GM19238 (cell line): ENCODE results near the gene KCTD13.
"Not testable (repeated sequence)": the region's sequence is repeated elsewhere in the genome, so short reads cannot be mapped to it uniquely, and the experiment has no call there.

ENCODE experiments used
- DNase-seq: peaks from one replicate; pipeline ENCODE4 v3.0.0; 2011; ENCODE audit warnings: low spot score; ENCODE audit not compliant: insufficient read length

KCTD13 gene

DNA sequence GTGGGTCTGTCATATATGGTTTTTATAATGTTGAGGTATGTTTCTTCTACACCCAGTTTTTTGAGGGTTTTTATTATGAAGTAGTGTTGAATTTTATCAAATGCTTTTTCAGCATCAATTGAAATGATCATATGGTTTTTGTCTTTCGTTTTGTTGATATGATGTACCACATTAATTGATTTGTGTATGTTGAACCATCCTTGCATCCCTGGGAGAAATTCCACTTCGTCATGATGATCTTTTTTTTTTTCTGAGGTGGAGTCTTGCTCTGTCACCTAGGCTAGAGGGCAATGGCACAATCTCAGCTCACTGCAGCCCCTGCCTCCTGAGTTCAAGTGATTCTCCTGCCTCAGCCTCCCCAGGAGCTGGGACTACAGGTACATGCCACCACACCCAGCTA is 21.9 kb upstream of the KCTD13 start:
- DNase-seq: no peak

DNA sequence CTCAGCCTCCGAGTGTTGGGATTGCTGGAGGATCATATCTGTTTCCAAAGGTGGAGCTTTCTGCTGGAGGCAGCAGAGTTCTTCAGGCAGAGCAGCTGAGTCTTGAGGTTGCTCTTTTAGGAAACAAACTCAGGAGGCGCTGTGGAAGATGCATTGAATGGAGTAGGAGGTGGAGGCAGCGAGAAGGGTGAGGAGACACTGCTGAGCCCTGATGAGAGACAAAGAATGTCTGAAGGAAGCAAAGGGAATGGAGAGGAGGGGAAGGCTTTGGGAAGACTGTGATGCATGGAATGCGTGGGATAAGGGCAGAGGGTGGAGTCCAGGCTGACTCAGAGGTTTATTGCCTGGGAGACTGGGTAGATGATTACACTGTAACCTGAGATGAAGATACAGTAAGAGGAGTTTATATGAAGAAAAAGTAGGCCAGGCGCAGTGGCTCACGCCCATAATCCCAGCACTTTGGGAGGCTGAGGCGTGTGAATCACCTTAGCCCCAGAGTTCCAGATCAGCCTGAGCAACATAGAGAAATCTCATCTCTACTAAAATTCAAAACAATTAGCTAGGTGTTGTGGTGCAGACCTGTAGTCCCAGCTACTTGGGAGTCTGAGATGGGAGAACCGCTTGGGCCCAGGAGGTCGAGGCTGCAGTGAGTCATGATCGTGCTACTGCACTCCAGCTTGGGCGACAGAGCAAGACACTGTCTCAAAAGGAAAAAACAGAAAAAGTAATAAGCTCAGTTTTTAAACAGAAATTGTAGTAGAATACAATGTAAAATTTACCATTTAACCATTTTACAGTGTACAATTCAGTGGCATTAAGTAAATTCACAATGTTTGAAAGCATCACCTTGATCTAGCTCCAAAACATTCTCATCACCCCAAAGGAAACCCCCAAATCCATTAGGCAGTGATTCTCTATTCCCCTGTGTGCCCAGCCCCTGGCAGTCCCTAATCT is 18.1 kb upstream of the KCTD13 start:
- no peak for DNase-seq

DNA sequence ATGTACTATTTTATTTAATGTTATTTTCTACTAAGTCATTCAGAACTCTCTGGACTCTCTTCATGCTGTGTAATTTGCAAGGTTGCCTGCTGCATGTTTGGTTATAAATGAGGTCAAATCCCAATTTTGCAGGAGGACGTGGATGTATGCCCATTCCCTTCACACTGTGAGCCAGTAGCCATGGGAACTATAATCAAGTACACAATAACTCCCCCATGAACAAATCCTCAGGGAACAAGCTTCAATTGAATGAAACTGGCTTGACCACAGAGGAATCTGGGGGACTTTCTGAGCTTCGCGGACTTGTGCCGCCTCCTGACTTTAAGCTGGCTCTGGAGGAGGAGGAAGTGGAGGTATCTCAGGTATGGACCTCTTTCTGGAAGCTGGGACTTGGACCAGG is 14.6 kb upstream of the KCTD13 start:
- DNase-seq: no peak

DNA sequence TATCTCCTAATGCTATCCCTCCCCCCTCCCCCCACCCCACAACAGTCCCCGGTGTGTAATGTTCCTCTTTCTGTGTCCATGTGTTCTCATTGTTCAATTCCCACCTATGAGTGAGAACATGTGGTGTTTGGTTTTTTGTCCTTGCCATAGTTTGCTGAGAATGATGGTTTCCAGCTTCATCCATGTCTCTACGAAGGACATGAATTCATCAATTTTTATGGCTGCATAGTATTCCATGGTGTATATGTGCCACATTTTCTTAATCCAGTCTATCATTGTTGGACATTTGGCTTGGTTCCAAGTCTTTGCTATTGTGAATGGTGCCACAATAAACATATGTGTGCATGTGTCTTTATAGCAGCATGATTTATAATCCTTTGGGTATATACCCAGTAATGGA is 5.7 kb upstream of the KCTD13 start:
- DNase-seq: not testable (repeated sequence)

DNA sequence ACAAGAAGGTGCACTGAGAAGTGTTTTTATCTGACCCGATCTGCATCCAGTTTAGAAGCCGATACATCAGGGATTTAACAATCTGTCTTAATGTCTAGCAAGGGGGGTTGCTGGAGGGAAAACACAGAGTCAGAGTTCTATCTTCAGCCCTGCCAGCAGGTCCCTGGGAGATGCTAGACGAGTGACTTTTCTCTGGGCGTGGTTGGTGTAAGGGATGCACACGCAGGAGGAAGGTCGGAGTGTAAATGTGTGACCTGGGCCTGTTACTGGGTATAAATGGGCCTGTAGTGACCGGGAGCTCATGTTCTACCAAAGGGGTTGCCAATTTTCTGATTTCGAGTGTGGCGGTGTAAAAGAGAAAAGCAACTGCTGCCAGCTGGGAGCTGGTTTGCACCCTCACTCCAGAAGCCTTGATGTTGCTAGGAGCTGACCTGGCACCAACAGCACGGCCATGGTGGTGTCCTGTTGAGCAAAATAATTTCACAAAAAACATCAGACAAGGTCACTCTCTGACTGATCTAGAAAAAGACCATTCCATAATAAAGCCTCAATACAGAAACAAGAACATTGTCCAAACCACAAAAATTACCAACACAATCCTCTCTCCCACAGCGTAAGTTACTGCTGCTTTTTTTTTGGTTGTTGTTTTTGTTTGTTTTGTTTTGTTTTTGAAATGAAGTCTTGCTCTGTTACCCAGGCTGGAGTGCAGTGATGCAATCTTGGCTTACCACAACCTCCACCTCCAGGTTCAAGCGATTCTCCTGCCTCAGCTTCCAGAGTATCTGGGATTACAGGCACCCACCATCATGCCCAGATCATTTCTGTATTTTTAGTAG is 1.3 kb upstream of the KCTD13 start:
- no peak for DNase-seq

DNA sequence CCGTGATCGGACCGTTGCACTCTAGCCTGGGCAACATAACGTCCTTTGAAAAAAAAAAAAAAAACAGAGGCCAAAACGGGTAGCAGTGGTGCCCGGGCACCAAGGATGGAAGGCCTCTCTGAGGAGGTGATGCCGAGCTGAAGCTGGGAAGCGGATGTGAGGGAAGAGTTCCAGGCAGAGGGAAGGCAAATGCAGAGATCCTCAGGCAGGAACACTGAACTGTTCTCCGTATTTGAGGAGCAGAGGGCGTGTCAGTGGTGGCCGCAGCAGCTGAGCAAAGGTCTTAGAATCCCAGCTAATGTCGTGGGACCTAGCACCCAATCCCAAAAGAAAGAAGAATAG is 656 bp upstream of the KCTD13 start:
- no peak for DNase-seq

DNA sequence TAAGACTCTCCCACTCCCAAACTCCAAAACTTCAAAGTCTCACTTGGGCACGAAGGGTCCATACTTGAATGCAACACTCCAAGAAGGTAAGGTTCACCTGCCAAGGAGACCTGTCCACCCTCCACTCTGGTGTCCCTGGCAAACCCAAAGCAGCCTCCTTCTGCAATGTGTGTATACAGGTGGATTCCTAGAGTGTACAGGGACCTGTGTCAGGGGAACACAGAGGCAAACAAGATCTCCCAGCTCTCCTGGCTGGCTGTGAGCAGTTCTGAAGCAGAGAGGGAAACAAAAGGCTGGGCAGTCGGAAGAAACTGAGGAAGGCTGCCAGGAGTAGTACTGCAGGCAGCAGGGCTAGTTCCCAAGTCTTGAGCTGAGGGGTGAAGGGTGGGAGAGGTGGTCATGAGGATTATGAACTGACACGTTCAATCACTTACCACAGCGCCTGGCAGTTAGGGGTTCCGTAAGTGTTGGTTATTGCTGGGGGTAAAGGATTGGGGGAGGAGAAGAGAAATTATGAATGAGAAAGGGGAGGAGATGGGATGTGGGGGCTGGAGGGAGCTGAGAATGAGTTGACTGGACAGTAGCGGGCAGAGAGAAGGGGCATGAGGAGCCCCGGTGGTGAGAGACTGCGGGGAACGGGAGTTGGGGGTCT is 795 bp downstream of the KCTD13 start:
- DNase-seq: no peak

DNA sequence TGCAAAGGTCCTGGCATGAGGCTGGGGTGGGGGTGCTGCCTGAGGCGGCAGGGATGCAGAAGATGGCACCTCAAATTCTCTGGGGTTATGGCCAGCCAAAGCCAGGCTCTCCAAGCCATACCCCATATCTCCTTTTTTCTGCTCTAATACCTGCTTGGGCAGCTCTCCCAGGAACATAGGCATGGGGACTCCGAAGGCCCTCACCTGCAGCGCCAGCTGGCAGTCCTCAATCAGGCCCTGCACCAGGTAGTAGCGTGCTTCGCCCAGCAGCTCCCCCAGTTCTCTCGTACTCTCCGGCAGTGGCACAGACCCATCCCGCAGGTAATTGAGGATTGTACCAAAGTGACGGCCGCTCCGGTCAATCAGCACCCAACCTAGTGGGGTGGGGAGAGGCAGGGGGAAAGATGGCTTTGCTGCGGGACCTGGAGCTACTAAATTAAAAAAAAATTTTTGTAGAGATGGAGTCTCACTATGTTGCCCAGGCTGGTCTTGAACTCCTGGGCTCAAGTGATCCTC is 3.0 kb downstream of the KCTD13 start:
- no peak for DNase-seq

DNA sequence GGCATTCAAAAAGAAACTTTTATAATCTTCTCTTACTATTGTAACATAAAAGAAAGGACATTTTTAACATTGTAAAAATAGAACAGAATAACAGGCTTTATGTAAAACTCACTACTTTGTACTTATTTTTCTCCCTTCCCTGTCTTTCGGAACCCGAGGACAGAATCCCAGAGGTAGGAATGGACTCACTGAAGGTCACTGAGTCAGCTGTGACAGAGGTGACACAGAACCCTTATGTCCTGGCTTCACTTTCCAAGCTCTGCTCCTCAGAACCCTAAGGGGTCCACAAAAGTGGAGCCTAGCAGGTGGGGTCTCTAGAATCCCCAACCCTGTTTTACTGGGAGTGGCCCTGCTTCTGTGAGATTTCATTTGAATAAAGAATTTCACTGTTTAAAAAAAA is 3.7 kb downstream of the KCTD13 start:
- no peak for DNase-seq

DNA sequence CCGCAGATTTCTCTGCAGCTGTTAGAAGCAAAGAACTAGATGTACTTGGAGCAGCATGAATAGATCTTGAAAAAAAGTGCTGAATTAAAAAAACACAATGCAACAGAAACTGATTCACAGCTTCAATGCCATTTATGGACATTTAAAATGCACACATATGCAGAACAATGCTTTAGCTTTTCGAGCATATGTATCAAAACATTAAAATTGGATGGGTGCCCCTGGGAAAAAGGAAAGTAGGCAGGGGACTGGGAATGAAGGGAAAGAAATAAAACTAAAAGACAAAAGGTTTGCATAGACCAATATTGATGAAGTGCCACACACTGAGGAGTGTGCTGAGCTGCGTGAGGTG is 5.0 kb downstream of the KCTD13 start:
- DNase-seq: no peak

DNA sequence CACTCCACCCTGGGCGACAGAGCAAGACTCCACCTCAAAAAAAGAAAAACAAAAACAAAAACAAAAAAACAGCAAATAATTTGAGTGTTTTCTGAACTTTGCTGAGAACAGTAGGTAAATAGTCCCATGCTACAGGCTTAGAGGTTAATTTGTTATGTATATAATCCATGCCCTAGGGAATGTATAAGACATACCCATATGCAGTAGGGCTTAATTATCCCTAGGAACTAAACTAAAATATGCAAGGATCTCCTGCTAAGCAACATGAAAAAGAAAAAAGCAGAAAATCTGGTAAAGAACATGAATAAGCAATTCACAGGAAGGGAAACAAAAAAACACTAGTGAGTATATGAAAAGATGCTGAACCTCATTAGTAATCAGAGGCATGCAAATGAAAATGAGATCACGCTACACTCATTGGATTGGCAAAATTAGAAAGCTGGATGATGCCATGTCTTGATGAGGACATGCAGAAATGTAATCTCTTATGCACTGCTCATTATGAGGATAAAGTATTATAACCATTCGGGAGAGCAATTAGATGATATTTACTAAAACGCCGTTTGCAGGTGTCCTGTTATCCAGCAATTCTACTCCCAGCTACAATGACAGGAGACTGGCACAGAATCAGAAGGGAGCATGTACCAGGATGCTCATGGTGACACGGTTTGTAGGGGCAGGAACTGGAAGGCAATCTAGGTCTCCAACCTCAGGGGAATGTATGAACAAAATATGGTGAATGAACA is 5.6 kb downstream of the KCTD13 start:
- no peak for DNase-seq

DNA sequence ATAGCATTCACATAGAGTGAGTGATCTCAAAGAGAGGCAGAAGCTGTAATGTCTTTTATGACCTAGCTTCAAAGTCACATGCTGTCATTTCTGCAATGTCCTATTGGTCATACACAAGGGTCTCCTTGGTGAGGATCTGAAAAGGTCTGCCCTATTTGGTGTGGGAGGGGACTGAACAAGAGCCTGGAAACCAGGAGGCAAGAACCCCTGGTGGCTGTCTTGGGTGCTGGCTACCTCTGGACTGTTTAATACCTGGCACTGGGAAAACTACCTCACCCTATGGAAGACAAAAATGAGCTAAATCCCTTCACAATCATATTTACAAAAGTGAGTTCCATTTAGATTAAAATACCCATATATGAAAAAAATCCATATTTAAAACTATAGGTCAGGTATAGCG is 9.0 kb downstream of the KCTD13 start:
- DNase-seq: no peak

DNA sequence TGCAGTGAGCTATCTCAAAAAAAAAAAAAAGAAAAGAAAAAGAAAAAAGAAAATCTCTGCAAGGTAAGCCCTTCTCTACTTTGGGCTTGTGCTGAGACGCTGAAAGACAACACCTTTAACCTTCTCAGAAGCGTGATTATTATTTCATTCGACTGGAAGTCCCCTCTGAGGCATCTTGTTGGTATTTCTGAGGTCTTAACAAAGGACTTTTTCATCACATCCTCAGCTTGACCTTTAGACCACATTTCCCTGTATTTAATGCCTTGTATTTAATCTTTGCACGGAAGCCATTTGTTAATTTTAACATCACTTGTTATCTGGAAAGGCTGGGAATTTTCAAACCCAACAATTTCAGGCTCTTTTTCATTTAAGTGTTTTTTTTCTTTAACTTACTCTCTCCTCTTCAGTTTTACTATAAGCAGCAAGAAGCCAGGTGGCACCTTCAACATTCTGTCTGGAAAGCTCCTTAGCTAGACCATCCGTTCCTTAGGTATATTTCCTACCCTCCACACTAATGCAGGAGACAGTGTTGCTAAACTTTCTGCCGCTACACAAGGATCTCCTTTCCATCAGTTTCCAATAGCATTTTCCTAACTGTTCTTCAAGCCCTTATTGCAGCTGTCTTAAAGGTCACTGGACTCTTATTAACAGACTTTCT is 10.3 kb downstream of the KCTD13 start:
- no peak for DNase-seq

DNA sequence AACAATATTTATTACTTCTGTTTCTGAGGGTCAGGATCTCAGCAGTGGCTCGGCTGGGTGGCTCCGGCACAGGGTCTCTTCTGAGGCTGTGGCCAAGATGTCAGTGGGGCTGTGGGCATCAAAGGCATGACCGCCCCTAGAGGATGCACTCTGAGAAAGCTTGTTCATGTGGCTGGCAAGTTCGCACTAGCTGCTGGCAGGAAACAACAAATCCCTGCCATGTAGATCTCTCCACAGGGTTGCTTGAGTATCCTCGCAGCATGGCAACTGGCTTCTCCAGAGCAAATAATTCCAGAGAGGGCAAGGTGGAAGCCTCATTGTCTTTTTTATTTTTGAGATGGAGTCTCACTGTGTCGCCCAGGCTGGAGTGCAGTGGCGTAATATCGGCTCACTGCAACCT is 12.5 kb downstream of the KCTD13 start:
- DNase-seq: no peak

DNA sequence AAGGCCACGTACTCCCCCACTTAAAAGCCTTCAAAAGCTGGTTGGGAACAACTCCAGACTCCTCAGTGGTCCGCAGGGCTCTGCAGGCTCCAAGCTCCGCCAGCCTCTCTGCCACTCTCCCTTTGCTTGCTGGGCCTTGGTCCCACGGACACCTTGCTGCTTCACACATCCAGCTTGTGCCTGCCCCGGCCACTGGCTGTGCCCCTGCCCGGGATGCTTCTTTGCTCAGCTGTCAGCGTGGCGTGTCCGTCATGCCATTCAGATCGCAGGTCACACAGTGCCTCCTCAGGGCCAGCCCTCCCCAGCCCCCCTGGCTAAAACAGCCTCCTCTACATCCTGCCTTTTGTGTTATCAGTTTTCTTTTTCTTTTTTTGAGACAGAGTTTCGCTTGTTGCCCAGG is 13.9 kb downstream of the KCTD13 start:
- no peak for DNase-seq

DNA sequence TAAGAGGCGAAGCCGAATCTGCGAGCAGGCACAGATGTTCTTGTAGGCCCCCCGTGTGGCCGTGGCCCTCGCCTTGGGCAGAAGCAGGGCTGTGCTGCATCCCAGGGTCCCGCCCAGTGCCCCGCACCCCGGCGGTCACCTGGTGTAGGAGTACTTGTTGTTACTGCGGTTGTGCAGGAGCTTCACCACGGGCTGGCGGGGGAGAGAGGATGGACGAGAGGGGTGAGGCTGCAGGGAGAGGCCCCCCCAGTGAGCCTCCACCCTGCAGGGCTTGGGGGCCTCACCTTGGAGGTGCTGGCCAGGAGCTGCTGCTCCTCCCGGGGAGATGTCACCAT is 14.4 kb downstream of the KCTD13 start:
- DNase-seq: no peak

DNA sequence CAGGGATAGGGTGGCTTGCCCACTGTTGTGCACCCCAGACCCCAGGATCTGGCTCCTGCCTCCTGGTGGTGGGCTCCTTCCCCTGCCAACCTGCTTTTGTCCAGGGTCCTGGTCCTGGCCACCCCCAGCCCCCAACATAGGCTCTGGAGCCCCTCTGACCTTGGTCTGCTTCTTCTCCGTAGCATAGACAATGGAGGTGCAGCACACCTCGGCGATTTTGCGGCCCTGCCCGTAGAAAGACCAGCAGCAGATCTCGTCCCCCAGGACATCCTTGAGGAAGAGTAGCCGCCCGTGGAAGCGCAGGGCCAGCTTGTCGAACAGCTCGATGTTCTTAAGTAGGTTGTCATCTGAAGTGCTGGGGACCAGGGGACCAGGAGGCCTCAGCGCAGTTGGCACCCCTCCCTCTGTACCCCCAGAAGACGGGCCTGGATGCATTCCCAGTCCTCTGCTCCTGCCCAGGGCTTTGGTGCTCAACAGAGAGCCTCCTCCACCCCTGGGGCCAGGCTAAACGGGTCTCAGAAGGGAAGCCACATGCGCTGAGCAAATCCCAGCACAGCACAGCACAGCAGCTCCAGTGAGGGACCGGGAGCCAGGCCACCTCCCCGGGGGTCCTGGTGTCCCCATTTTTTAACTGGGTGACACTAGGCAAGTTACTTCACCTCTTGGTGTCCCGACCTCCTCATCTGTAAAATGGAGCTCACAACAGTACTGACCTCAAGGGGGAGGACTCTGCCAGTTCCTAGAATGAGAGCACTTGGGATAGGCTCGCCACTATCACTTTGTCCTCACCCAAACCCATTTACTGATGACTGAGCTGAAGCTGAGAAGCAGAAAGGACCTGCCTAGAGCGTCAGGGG is 15.0 kb downstream of the KCTD13 start:
- no peak for DNase-seq

DNA sequence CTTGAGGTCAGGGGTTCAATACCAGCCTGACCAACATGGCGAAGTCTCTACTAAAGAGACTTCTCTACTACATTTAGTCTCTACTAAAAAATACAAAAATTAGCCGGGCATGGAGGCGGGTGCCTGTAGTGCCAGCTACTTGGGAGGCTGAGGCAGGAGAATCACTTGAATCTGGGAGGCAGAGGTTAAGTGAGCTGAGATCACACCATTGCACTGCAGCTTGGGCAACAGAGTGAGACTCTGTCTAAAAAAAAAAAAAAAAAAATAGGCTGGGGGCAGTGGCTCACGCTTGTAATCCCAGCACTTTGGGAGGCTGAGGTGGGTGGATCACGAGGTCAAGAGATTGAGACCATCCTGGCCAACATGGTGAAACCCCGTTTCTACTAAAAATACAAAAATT is 16.2 kb downstream of the KCTD13 start:
- DNase-seq: not testable (repeated sequence)

DNA sequence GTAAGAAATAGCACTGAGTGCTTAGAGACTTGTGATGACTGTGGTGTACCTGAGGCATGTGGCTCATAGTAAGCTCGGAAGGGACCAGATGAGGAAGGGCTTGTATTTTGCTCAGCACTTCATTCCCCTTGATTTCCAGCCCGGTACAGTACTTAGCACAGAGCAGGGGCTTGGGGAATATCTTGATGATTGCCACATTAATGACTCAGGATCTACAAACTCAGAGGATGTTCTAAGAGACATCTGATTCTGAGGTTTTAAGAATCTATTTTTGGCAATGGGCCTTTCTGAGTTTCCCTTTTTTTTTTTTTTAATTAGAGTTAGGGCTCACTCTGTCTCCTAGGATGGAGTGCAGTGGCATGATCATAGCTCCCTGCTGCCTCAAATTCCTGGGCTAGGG is 16.6 kb downstream of the KCTD13 start:
- DNase-seq: no peak

DNA sequence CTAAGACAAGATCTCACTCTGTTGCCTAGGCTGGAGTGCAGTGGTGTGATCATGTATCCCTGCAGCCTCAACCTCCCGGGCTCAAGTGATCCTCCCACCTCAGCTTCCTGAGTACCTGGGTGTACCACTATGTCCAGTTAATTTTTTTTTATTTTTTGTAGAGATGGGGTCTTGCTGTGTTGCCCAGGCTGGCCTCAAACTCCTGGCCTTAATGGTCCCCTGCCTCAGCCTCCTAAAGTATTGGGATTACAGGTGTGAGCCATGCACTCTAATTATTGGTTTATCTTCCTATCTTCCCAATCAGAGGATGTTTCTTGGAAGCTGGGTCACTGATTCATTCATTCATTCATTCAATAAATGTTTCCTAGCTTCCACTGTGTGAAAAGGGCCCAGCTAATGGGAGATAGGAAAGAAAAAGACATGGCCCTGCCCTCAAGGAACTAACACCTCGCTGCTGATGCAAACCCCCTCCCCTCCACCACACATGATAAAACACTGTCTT is 17.3 kb downstream of the KCTD13 start:
- DNase-seq: no peak
